NCI-H82 (cell line): Measurements from ENCODE around the gene RIPOR2.
"Not testable (repeated sequence)": the region's sequence is repeated elsewhere in the genome, so short reads cannot be mapped to it uniquely, and the experiment has no call there.

Experiments
- DNase-seq: peaks from one replicate; lab custom pipeline; 2025; lab: John Stamatoyannopoulos, UW

RIPOR2 gene

GRCh38 chr6:24957199-24957598 lies 21.4 kb upstream of the RIPOR2 start:
- DNase-seq: no peak

- no peak for DNase-seq
Observed at GRCh38 chr6:24953726-24954125, 18.0 kb upstream of the RIPOR2 start.

GRCh38 chr6:24951811-24952299 lies 16.1 kb upstream of the RIPOR2 start:
- DNase-seq: no peak

GRCh38 chr6:24950218-24950941 lies 14.6 kb upstream of the RIPOR2 start:
- no peak for DNase-seq

GRCh38 chr6:24949020-24949569 lies 13.3 kb upstream of the RIPOR2 start:
- no peak for DNase-seq

- DNase-seq: not testable (repeated sequence)
Observed at GRCh38 chr6:24948261-24948660, 12.5 kb upstream of the RIPOR2 start.

- no peak for DNase-seq
Observed at GRCh38 chr6:24947636-24948035, 11.9 kb upstream of the RIPOR2 start.

- DNase-seq: no peak
Observed at GRCh38 chr6:24945054-24945453, 9.3 kb upstream of the RIPOR2 start.

GRCh38 chr6:24943774-24944173 lies 8.0 kb upstream of the RIPOR2 start:
- DNase-seq: peak; percentile 21

- no peak for DNase-seq
Observed at GRCh38 chr6:24940311-24940917, 4.7 kb upstream of the RIPOR2 start.

- no peak for DNase-seq
Observed at GRCh38 chr6:24936641-24937317, 1.0 kb upstream of the RIPOR2 start.

- peak; percentile 82 for DNase-seq
Observed at GRCh38 chr6:24933868-24934401, 1.8 kb downstream of the RIPOR2 start.

- peak; percentile 69 for DNase-seq
Observed at GRCh38 chr6:24933266-24933665, 2.5 kb downstream of the RIPOR2 start.

GRCh38 chr6:24932832-24933231 lies 2.9 kb downstream of the RIPOR2 start:
- peak; percentile 16 for DNase-seq

- no peak for DNase-seq
Observed at GRCh38 chr6:24931718-24932691, 3.8 kb downstream of the RIPOR2 start.

- DNase-seq: peak; percentile 5
Observed at GRCh38 chr6:24931296-24931695, 4.5 kb downstream of the RIPOR2 start.

- DNase-seq: no peak
Observed at GRCh38 chr6:24930431-24930871, 5.3 kb downstream of the RIPOR2 start.

GRCh38 chr6:24929242-24929641 lies 6.5 kb downstream of the RIPOR2 start:
- DNase-seq: no peak

GRCh38 chr6:24927985-24928745 lies 7.6 kb downstream of the RIPOR2 start:
- DNase-seq: no peak

GRCh38 chr6:24927277-24927955 lies 8.3 kb downstream of the RIPOR2 start:
- DNase-seq: no peak
